Upper lobe of left lung (tissue), 6 donors: Measurements from ENCODE around the gene PTK6. TPM values are rescaled to one million over a fixed set of nuclear protein-coding genes. Genes with fewer than 3 reads are reported as not detected.
"Not testable (repeated sequence)": the region's sequence is repeated elsewhere in the genome, so short reads cannot be mapped to it uniquely, and the experiment has no call there.

Experiments used
- ATAC-seq, 2 donors: fragments of 200-7000 bp; cut with Tn5 transposase; one replicate each; pipeline ENCODE4 v1.9.1; 2022; ENCODE audit warnings: mild to moderate bottlenecking in 2 of 2, moderate library complexity in 2 of 2; ENCODE audit not compliant: low FRiP score in 2 of 2
- DNase-seq, 2 donors: peaks; one replicate each; pipeline ENCODE4 v3.0.0-alpha.2; 2019 to 2020
- H3K27ac ChIP-seq, 4 donors: fragments of 200-600 bp; sonication (generic); one replicate each; pipeline ENCODE4 v1.5.1; 2016 to 2019
- H3K27me3 ChIP-seq, 4 donors: fragments of 200-600 bp; sonication (generic); one replicate each; pipeline ENCODE4 v1.5.1; 2017 to 2019
- H3K36me3 ChIP-seq, 4 donors: fragments of 200-600 bp; sonication (generic); one replicate each; pipeline ENCODE4 v1.5.1; 2016 to 2019
- H3K4me1 ChIP-seq, 4 donors: fragments of 200-600 bp; sonication (generic); one replicate each; pipeline ENCODE4 v1.5.1; 2018 to 2019
- H3K4me3 ChIP-seq, 4 donors: fragments of 200-600 bp; sonication (generic); one replicate each; pipeline ENCODE4 v1.5.1; 2017 to 2019; ENCODE audit warnings: mild to moderate bottlenecking in 2 of 4, moderate library complexity in 1 of 4
- H3K9me3 ChIP-seq, 4 donors: fragments of 200-600 bp; sonication (generic); one replicate each; pipeline ENCODE4 v1.5.1; 2018 to 2019
- CTCF ChIP-seq, 6 experiments: fragments of 450-650 bp in 4 of 6; fragments of 200-600 bp in 2 of 6; sonication (generic) in 2 of 6; IDR thresholded peaks; one replicate each; pipeline ENCODE4 v1.5.1; 2016 to 2019; ENCODE audit warnings: antibody characterized with exemption in 6 of 6
- EP300 ChIP-seq, 4 donors: sonication (generic); formaldehyde crosslinking; IDR thresholded peaks; one replicate each; pipeline ENCODE4 v1.5.1; 2017; ENCODE audit warnings: antibody characterized with exemption in 4 of 4, control low read depth in 2 of 4
- POLR2A ChIP-seq, 4 donors: fragments of 450-650 bp; IDR thresholded peaks; one replicate each; pipeline ENCODE4 v1.5.1; 2016 to 2017; ENCODE audit warnings: antibody characterized with exemption in 4 of 4, mild to moderate bottlenecking in 2 of 4
- POLR2AphosphoS5 ChIP-seq, 2 donors: sonication (generic); formaldehyde crosslinking; IDR thresholded peaks; one replicate each; pipeline ENCODE4 v1.5.1; 2017; ENCODE audit warnings: antibody characterized with exemption in 2 of 2
- WGBS, 2 donors: methylation state at CpG; one replicate each; pipeline ENCODE4 v1.1.5; 2017 to 2018; 5-methylcytosine and 5-hydroxymethylcytosine counted together
- total RNA-seq, 6 donors: library from RNA; depleted of rRNA in 4 of 6; stranded (reverse); fragments of >200 nt in 4 of 6; gene quantifications; one replicate each; pipeline versions ENCODE4 v1.1.0 to v1.2.1, GENCODE V29; 2016 to 2021
- donor health status: DM: no; HTN: no; CAD: no; lungs with moderate emphysema.
- donor health status: DM: no; HTN: yes; CAD: no; lungs with severe emphysema.

Gene PTK6
- total RNA-seq, 6 donors from 2014 or later, result 3.3 to 9.8 (median 6.0) TPM

GRCh38 chr20:63560333-63560805, 23.2 kb upstream of the PTK6 start:
- Histone ChIP-seq H3K4me3 (no peak overlapping the region), H3K27ac (no peak overlapping the region), H3K36me3 (peaks cover 38 to 72% (median 63%) of the 10 kb centered on the region in 4 donors), H3K27me3 (no peaks in the 10 kb centered on the region), H3K4me1 (no peaks in the 10 kb centered on the region), H3K9me3 (no peaks in the 10 kb centered on the region)
- no peak for TF ChIP-seq EP300 (IDR thresholded peaks at IDR 0.05)
- no peak for TF ChIP-seq POLR2AphosphoS5 (IDR thresholded peaks at IDR 0.05)
- no peak for TF ChIP-seq CTCF (IDR thresholded peaks at IDR 0.05)
- TF ChIP-seq POLR2A (IDR thresholded peaks at IDR 0.05), result no peak
- DNase-seq (peak in 1 of 2 donors; percentile 65), ATAC-seq (no peak)
- WGBS, 2 donors, result 95 to 97% methylated on average over 7 to 14 of the region's 16 CpGs

DNA sequence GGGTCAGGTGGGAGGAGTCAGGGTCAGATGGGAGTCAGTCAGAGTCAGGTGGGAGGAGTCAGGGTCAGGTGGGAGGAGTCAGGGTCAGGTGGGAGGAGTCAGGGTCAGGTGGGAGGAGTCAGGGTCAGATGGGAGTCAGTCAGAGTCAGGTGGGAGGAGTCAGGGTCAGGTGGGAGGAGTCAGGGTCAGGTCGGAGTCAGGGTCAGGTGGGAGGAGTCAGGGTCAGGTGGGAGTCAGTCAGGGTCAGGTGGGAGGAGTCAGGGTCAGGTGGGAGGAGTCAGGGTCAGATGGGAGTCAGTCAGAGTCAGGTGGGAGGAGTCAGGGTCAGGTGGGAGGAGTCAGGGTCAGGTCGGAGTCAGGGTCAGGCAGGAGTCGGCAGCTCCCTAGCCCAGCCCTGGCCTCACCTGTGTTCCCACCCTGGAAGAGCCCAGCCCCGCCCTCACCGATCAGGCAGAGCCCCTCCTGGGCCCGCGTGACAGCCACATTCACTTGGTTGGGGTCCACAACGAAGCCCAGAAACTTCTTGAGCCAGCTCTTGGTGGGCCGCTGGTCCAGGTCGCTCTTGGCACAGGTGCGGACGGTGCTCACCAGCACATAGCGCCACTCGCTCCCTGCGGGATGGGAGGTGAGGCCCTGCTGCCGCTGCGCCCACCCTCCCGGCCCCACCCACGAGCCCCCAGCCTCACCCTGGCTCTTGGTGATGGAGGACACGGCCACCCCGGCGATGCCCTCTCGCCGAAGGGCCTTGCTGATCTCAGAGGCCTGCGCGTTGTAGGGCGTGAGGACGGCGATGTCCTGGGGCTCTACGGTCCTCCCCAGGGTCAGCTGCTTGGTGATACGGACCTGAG, 22.5 kb upstream of the PTK6 start:
- peak in 1 of 2 donors; percentile 70 for DNase-seq
- not testable (repeated sequence) for H3K27ac ChIP-seq, H3K4me3 ChIP-seq, ATAC-seq, H3K4me1 ChIP-seq, H3K9me3 ChIP-seq, H3K27me3 ChIP-seq
- peaks cover 32 to 65% (median 60%) of the 10 kb centered on the region in 4 donors for H3K36me3 ChIP-seq
- 86 to 96% methylated on average over 2 to 30 of the region's 31 CpGs for WGBS, 2 donors

DNA sequence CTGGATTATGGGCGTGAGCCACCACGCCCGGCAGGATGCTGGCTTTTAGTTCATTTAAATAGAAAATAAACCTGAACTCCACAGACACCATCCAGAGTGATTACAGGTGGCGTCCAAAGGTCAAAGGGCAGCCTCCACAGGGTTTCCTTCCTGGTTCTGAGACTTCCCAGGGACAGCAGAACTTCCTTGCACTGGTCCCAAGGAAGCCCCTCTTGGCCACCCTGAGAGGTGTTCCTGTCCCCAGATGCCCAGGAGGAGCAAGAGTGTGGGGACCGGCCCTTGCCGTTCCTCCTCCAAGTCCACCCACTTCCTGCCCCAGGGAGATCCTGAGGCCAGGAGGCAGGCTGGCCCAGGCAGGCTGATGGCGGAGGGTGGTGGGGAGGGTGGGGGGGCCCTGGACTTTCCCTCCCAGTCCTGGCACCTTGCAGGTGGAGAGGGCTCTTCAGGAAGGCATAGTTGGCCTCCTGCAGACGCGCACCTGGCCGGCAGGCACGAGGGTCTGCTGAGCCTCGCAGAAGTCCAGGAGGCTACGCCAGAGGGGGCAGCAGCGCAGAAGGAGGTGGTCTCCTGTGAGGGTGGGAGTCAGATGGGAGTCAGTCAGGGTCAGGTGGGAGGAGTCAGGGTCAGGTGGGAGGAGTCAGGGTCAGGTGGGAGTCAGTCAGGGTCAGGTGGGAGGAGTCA, 21.8 kb upstream of the PTK6 start:
- ATAC-seq, result no peak

DNA sequence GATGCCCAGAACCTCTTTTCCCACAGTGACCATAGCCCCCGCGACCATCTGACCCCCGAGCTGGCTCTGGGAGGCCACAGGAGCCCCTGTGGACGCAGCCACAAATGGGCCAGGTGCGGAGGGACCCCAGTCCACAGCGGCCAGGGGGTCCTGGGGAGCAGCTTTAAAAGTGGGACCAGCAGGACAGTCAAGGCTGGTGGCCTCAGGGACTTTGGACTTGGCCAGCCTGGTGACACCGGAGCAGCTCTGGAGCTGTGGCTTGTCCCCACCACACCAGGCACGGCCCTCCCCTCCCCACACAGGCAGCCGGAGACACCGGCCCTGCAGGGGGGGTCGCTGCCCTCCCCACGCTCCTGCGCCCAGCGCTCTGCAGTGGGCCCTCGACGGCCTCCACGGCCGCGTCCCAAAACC, 20.3 kb upstream of the PTK6 start:
- Histone ChIP-seq H3K4me3 (no peak overlapping the region), H3K4me1 (peaks cover 10 to 21% (median 20%) of the 10 kb centered on the region in 4 donors), H3K36me3 (peaks cover 16 to 43% (median 39%) of the 10 kb centered on the region in 4 donors), H3K9me3 (no peaks in the 10 kb centered on the region), H3K27me3 (no peaks in the 10 kb centered on the region), H3K27ac (no peak overlapping the region)
- TF ChIP-seq CTCF (IDR thresholded peaks at IDR 0.05), result no peak
- TF ChIP-seq EP300 (IDR thresholded peaks at IDR 0.05), result no peak
- no peak for TF ChIP-seq POLR2AphosphoS5 (IDR thresholded peaks at IDR 0.05)
- TF ChIP-seq POLR2A (IDR thresholded peaks at IDR 0.05), result no peak
- DNase-seq (peak in 1 of 2 donors; percentile 76), ATAC-seq (no peak)
- 85 to 88% methylated on average over 13 to 15 of the region's 19 CpGs for WGBS, 2 donors

More for the DNA sequence above, 21.8 kb upstream of the PTK6 start:
- peaks cover 28 to 57% (median 53%) of the 10 kb centered on the region in 4 donors for H3K36me3 ChIP-seq
- no peaks in the 10 kb centered on the region for H3K27me3 ChIP-seq
- WGBS, 2 donors, result 93 to 96% methylated on average over 11 to 14 of the region's 14 CpGs
- H3K27ac ChIP-seq, result no peak overlapping the region
- no peak overlapping the region for H3K4me3 ChIP-seq
- DNase-seq, result peak in 1 of 2 donors; percentile 66
- no peak for TF ChIP-seq POLR2A (IDR thresholded peaks at IDR 0.05)
- TF ChIP-seq POLR2AphosphoS5 (IDR thresholded peaks at IDR 0.05), result no peak
- TF ChIP-seq CTCF (IDR thresholded peaks at IDR 0.05), result no peak
- TF ChIP-seq EP300 (IDR thresholded peaks at IDR 0.05), result no peak
- no peaks in the 10 kb centered on the region for H3K9me3 ChIP-seq
- H3K4me1 ChIP-seq, result peaks cover 6 to 7% (median 6%) of the 10 kb centered on the region in 4 donors

- ATAC-seq, result no peak
- no peak overlapping the region for H3K4me3 ChIP-seq
- TF ChIP-seq CTCF (IDR thresholded peaks at IDR 0.05) (no peak), POLR2AphosphoS5 (IDR thresholded peaks at IDR 0.05) (no peak), EP300 (IDR thresholded peaks at IDR 0.05) (no peak), POLR2A (IDR thresholded peaks at IDR 0.05) (no peak)
- DNase-seq, result peak in 1 of 2 donors; percentile 61
- peaks cover 10 to 23% (median 20%) of the 10 kb centered on the region in 4 donors for H3K4me1 ChIP-seq
- H3K27me3 ChIP-seq, result no peaks in the 10 kb centered on the region
- 60 to 83% methylated on average over 10 to 23 of the region's 23 CpGs for WGBS, 2 donors
- H3K9me3 ChIP-seq, result no peaks in the 10 kb centered on the region
- no peak overlapping the region for H3K27ac ChIP-seq
- peaks cover 11 to 38% (median 34%) of the 10 kb centered on the region in 4 donors for H3K36me3 ChIP-seq
Observed at GRCh38 chr20:63556873-63557478, 19.8 kb upstream of the PTK6 start.
